ENCODE results near the gene OR2AT4.
"Not testable (repeated sequence)": the region's sequence is repeated elsewhere in the genome, so short reads cannot be mapped to it uniquely, and the experiment has no call there.

The OR2AT4 gene

DNA sequence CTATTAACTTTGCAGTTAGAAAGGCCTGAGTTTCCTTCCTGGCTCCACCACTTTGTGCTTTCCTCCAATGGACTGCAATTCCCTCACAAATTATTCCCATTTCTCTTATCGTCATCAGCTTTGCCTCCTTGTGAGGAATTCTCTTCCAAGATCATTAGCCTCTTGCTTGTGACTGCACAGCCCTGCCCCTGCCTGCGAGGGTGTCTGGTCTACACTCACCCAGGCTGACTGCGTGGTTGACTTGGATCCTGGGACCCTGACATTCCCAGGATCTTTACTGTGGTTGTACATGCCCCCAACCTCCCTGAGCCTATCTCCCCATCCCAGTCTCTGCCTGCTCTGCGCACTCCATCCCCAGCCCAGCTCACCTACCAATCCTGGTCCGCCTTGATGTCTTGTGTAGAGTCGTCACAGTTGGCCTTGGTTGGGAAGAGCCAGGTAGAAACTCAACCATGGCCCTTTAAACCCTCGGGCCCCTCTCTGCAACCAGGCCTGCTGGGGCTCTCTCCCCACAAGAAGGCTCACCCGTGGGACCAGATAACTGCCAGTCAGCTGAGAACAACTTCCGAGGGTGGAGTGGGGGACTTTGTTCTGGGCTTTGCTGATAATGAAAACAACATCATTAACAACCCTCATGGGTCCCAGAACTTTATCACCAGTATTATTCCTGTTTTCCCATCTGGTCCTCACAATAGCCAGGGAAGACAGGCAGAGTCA lies at the start of gene OR2AT4:
Gene OR2AT4, minus strand, starts transcription at position 421 of the 717 bp plus-strand sequence.
- no peak for DNase-seq (ENCODE audit: low spot score)

DNA sequence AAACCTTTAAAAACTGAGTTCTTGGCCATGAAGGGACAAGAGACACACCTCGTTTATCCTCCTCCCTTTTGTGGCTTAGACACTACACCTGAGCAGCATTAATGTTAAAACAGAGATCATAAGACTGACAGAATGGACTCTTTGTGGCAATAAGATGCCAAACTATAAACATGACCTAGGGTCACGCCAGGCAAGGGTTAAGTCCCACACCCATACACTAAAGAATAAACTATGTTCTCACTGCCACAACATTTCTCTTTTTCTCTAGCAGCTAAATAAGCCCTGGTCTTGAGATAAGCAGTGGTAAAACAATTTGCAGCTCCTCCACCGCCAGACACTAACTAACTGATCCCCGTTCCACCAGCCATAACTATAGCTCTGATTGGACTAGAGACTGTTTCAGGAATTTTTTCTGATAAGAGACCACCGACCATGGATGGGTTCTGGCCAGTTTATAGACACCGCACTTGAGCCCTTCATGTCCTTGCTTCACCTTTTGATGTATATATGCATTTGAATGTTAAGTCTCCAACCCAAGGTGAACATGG lies 49.4 kb upstream of the OR2AT4 start:
- DNase-seq (ENCODE audit: low spot score) = no peak

DNA sequence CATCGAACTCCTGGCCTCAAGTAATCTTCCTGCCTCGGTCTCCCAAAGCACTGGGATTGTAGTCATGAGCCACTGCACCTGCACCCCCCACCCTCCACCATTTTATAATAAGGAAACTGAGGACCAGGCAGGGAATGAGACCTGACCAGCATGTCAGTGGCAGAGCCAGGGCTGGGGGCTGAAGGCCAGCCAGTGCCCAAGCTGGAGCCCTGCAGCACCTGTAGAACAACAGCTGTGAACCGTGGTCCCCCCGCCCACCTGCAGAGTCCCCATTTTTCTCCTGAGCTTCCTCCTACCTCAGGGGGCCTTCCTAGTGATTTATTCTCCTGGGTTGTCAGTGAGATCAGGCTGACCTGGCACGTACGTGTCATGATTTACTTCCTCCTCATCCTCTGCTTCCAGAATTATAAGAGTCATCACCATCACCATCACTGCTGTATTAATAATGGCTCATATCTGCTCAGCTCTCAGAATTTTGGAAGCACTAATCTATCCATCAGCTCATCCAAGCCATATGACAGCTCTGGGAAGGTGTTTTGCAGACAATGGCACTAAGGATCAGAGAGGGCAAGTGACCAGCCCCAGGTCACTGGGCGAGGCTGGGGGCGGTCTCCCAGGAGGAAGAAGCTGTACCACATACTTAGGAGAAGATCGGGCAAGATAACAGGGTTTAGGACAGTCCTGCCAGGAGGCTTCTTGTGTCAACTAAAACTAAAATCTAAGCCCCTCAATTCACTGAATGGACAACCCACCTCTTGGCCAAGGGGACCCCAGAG lies 48.7 kb upstream of the OR2AT4 start:
- DNase-seq (ENCODE audit: low spot score) = no peak

DNA sequence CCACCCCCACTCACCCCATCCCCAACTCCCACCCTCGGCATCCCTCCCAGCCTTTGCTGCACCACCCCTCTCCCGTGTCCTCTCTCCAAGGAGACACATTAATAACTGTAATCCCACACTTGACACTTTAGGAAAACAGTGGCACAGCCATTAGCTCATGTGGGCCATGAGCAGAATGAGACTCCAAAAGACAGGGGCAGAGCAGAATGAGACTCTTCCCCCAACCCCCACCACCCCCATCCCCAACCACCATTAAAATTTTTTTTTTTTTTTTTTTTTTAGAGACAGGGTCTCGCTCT lies 48.0 kb upstream of the OR2AT4 start:
- no peak for DNase-seq (ENCODE audit: low spot score)

DNA sequence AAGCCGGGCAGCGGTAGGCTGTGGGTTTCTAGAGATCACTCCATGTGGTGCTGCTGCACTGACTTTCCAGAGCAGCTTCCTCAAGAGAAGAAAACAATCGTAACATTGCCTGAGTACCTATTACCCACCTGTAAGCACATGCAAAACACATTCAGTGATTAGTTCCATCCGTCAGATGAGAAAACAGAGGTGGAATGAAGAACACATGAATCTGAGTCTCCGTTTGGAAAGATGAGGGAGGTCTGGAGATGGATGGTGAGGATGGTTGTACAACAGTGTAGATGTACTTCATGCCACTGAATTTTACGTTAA lies 46.7 kb upstream of the OR2AT4 start:
- no peak for DNase-seq (ENCODE audit: low spot score)

DNA sequence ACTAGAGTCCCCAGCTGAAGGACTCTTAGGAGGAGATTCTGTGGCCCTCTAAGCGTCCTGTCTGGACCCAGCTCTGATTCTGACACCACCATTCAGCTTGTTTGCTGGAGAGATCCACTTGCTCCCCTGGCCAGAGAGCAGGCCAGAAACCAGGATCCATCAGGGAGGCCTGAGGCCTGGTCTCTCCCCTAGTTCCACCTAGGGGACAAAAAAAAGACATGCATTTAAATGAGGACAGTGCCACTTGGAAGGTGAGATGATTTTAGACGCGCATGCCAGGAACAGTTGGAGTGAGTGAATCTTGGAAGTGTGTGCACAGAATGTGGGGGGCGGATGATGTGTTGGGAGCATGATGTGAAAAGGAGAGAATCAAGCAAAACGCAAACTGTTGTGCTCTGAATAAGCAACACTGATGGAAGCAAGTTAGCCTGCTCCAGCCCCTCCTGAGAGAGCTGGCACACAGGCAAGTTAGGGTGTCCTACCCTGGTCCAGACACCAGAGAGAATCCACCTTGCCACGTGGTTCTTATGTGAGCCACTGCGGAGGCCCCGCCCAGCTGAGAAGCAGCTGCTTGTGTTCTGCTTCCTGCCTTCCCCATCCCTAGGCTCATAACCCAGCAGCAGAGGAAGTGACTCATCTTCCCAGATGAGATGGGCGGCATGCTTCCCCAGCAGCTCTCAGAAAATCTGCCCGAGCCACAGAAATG lies 46.2 kb upstream of the OR2AT4 start:
- peak; percentile 82 for DNase-seq (ENCODE audit: low spot score)

DNA sequence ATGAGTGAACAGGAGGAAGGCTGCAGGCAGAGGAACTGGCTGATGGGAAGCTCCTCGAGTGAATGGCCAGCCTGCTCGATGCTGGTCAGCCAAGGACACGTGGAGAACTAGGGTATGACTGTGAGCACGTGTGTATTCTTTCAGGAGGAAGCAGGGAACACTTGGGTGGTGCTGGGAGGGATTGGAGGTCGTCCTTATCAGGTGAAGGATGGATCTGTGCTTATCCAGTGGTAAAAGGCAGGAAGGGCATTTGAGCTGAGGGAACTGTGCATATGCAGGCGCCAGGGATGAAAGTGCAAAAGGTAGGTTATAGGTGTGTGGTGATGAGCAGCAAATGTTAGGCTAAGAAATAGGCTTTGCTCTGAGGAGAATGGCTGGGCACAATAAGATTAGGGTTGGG lies 44.5 kb upstream of the OR2AT4 start:
- no peak for DNase-seq (ENCODE audit: low spot score)

DNA sequence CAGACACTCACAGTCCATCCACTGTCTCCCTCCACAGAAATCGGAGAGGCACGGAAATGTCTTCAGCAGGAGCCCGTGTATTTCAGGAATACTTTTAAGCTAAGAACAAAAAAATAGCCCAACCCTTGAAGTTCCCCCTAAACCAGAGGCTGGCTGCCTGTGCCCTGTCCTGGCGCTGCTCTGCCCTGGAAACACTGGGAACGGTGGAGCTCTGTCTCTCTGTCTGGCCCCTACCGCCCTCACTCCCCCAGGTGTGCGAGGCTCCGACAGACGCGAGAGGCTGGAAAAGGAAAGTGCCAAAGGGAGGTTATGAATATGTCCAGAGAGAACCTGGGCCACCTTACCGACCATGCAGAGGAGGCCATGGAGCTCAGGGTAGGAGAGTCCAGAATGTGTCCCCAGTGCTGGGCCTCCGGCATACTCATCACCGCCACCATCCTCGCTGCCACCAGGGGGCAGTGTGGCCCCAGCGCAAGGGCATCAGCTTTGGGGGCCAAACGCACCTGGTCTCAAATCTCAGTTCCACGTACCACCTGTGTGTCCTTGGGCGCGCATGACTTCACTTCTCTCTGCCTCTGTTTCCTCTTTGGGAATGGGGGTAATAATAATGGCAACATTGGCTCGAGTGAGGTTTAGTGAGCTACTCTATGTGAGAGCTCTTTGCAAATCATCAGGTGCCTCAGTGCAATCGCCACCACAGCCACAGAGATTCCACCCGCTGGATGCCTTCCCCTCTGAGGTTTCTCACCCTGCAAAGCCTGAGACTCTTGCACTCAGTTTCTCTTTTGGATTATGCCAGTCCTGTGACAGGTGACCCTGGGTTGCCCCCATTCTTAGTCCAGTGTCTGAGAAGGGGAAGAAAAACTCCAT lies 43.8 kb upstream of the OR2AT4 start:
- peak; percentile 58 for DNase-seq (ENCODE audit: low spot score)

DNA sequence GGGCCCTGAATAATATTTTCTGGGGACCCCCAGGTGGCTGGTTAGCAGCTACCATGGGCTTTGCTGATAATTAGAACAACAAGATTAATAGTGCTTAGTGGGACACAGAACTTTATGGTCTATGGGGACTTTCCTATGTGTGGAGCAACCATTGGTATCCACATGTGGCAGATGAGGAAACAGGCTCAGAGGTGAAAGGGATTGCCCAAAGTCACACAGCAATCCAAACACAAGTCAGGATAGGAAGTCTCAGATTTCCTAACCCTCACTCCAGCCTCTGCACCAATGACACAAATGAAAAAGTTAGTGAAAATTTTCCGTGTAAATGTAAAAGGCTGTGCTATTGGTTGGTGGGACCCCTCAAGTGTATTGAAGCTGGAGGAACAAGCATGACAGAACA lies 39.0 kb upstream of the OR2AT4 start:
- DNase-seq (ENCODE audit: low spot score) = no peak

DNA sequence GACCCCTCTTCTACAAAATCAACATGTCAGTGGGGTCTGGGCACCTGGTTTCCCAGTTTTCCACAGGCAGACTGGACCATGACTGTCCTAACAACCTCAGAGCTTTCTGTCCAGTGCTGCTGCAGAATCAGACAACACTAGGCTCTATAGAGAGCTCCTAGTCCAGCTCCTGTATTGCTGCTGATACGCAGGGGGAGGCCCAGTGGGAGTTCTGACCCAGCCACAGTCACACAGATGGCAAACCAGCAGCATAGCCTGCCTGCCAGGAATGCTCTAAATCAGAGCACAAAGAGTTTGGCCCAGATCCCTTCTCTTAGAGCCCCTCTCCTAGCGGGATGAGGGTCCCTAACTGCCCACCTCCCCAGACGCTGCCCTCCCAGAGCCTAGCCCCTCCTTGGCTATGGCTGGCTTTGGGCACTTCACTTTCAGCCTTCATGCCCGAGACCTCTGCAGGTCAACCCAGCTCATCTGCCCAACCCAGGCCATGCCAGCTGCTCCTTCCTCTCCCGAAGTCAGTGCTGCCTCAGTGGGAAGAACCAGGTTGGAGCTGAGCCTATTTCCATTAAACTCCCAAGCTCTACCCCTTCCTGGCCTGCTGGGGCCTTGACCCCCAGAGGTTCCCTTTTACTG lies 38.5 kb upstream of the OR2AT4 start:
- DNase-seq (ENCODE audit: low spot score) = no peak

DNA sequence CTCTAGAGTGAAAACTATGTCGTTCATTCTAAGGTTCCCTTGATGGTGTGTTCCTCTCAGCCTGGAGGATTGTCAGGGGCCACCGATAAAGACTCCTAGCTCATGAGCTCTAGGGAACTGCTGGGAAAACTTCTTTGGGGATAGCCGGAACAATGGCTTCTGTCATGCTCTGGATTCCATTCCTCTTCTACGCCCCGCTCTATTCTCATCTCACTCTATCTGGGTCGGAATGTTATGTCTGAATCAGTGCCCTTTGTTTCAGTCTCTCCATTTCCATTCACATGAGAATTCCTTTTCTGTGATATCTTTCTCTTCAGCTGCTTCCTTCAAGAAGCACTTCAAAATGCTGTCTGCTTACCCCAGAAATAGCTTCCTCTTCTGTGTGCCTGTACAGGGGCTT lies 37.3 kb upstream of the OR2AT4 start:
- DNase-seq (ENCODE audit: low spot score) = no peak

DNA sequence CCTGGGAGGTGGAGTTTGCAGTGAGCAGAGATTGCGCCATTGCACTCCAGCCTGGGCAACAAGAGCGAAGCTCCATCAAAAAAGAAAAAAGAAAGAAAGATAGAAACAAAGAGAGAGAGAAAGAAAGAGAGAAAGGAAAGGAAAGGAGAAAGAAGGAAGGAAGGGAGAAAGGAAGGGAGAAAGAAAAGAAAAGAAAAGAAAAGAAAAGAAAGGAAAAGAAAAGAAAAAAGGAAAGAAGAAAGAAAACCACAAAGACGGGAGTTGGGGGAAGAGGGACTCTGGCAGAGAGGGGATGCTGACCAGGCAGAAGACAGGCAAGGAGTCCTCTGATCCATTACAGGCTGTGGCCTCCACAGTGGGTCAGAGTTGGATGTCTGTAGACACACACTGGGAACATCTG lies 35.4 kb upstream of the OR2AT4 start:
- DNase-seq (ENCODE audit: low spot score) = no peak

DNA sequence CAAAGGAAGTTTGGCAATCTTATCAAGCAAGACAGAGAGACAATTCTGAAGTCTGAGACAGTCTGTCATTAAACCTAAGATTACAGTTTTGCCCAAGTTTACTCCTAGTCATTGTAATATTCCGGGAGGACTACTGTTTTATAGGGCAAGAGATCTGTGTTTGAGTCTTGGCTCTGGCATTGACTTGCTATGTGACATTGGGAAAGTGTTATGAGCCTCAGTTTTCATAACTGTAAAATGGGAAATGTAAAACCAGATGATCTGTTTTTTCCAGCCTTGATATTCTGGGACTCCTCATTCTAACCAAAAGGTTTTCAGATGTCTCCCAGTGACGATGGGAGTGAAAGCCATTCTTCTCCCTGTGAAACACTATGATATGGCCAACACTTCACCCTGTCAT lies 29.9 kb upstream of the OR2AT4 start:
- no peak for DNase-seq (ENCODE audit: low spot score)

DNA sequence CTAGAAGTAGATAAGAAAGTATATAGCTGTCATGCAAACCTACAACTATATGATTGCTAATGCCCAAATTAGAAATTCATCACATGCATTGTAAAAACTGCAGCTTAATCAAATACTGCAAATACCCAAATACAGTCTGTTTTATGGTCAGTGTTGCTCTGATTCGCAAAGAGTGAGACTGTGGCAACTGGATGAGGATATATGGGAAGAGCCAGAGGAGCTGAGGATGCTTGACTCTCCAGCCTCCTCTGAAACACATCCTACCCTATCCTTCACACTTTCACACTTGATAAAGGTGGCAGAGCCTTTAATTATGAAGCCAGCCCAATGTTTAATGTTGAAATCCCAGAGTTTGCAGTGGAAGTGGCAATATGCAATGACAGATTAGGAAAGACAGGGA lies 21.9 kb upstream of the OR2AT4 start:
- no peak for DNase-seq (ENCODE audit: low spot score)

DNA sequence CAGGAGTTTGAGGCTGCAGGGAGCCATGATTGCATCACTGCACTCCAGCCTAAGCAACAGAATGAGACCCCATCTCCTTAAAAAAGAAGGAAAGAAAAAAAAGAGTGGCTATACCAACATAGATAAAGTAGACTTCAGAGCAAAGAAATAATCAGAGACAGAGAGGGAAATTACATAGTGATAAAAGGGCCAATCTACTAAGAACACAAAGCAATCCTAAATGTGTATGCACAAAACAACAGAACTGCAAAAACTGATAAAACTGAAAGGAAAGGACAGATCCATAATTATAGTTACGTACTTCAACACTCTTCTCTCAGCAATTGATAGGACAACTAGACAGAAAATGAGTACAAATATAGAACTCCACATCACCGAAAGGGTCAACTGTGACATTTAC lies 17.8 kb upstream of the OR2AT4 start:
- DNase-seq (ENCODE audit: low spot score) = no peak

DNA sequence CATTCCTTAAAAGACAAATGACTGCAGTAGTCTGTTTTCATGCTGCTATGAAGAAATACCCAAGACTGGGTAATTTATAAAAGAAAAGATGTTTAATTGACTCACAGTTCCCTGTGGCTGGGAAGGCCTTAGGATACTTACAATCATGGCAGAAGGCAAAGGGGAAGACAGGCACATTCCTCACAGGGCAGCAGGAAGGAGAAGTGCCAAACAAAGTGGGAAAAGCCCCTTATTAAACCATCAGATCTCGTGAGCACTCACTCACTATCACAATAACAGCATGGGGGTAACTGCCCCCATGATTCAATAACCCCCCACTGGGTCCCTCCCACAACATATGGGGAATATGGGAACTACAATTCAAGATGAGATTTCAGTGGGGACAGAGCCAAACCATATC lies 16.4 kb upstream of the OR2AT4 start:
- no peak for DNase-seq (ENCODE audit: low spot score)

DNA sequence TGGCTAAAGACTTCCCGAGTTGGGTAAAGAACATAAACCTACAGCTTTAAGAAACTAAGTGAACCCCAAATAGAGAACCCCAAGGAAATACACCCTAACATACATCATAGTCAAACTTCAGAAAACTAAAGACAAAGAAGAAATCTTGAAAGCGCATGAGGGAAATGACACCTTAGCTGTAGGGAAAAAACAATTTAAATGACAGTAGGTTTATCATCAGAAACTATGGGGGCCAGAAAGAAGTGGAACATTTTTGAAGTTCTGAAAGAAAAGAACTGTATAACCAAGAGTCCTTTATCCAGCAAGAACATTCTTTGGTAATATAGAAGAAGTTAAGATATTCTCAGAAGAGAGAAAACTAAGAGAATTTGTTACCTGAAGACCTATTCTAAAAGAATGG lies 15.5 kb upstream of the OR2AT4 start:
- DNase-seq (ENCODE audit: low spot score) = no peak

DNA sequence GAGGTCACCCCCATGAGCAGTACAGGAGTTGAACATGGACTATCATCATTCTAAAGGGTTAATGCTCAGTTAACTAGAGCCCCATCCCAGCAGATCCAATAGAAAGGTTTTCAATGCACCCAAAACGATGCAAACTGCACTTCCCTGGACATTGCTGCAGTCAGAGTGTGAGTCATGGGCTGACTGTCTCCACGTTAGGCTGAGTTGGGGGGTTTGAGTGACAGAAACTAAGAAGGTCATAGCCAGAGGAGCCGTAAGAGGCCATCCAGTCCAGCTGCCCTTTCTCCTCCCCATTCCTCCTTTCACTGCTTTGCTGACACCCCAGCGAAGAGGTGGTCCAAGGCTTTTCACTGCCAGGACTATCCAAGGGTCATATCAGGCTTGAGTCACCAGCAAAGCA lies 10.5 kb upstream of the OR2AT4 start:
- DNase-seq (ENCODE audit: low spot score) = no peak

DNA sequence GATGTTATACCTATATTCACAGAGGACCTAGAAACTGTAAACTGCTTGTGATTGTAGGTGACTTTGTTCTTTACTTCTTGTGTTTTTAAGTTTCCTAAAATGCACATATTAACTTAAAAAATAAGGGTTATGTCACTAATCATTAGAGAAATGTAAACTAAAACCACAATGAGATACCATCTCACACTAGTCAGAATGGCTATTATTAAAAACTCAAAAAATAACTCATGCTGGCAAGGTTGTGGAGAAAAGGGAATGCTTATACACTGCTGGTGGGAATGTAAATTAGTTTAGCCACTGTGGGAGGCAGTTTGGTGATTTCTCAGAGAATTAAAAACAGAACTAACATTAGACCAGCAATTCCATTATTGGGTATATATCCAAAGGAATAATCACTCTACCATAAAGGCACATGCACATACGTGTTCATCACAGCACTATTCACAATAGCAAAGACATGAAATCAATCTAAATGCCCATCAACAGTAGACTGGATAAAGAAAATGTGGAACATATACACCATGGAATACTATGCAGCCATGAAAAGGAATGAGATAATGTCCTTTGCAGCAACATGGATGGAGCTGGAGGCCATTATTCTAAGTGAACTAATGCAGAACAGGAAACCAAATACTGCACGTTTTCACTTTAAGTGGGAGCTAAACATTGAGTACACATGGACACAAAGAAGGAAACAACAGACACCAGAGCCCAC lies 9.4 kb upstream of the OR2AT4 start:
- not testable (repeated sequence) for DNase-seq (ENCODE audit: low spot score)

DNA sequence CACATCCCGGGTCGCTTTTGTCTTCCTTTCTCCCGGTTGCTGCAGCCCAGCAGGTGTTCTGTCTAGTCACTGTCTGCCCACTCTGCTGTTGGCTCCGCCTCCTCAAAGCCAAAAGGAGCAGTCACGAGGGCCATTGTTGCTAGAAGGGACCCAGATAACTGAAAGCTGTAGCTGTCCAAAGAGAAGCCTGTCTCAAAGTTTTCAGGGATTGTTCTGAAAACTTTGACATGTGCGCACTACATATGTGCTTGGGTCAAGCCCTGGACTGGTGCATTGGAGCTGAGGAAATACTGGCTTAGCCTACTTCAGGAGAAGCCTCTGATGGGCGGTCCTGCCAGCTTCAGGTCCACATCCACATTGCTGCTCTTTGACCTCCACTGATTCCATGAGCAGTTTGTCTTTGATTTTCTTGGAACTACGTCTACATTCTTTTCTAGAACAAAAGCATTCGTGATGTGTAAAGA lies 8.8 kb upstream of the OR2AT4 start:
- no peak for DNase-seq (ENCODE audit: low spot score)
